Measurements from ENCODE around the gene FRAT2. TPM values are rescaled to one million over a fixed set of nuclear protein-coding genes. Genes with fewer than 3 reads are reported as not detected.

FRAT2 gene
- total and polyA plus RNA-seq, 10 of the 15 experiments (the other 5 are each of a cell fraction or from before 2014, with no cell fraction given), result 0.69 to 5.9 (median 3.8) TPM

DNA sequence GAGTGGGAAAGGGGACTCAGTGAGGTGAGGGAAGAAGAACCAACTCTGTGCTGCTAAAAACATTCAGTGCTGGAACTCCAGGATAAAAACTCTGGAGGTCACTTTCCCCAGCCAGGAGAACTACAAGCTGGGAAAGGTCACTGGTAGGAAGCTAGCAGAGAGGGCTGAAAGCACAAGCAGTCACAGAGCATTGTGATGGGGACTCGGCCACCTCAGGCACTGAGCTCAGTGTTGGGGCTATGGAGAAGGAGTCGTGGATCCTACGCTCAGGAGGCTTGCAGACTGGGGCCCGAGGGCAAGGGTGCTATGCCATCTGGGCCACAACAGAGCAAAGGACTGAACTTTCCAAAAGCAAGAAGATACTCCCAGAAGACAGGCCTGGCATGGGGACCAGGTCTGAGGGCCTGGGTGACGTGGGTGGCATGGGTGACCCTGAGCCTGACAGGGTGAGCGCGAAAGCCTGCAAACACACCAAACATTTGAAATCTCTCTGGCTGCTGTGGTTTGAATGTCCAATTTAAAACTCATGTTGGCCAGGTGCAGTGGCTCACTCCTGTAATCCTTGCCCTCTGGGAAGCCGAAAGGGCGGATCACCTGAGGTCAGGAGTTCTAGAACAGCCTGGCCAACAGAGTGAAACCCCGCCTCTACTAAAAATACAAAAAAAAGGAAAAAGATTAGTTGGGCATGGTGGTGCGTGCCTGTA, 32.3 kb downstream of the FRAT2 start (continued):
- TF ChIP-seq CUX1 (IDR thresholded peaks at IDR 0.05; ENCODE audit: insufficient replicate concordance, low read depth, low read length) (no peak), POLR2A (IDR thresholded peaks at IDR 0.05; ENCODE audit: low read depth, low read length) (no peak), TCF7 (IDR thresholded peaks at IDR 0.05; ENCODE audit: borderline replicate concordance) (no peak)

DNA sequence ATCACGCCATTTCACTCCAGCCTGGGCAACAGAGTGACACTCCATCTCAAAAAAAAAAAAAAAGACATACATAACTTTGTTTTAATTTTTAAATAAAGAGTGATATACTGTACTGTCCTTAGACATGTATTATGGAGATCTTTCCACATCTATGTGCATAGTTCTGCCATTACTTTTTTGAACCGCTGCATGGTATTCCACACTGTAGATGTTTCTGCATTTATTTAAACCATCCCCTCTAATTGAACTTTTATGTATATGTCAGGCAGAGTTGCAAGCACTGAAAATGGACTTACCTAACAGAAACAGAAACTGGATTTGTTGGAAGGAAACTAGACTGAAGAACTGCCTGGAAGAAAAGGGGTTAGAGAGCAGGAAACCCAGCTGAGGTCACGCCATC, 33.5 kb downstream of the FRAT2 start:
- Histone ChIP-seq H3K79me2 (ENCODE audit: control insufficient read depth, insufficient read depth, low read length) (no peaks in the 10 kb centered on the region), H3K36me3 (ENCODE audit: control insufficient read depth in 2 of 2, insufficient read depth in 2 of 2, low read length in 1 of 2) (no peaks in the 10 kb centered on the region), H3K4me1 (ENCODE audit: control insufficient read depth, insufficient read depth, low read length) (no peaks in the 10 kb centered on the region), H3K4me3 (no peak overlapping the region), H3K27me3 (replicated peaks in 1 of 2; ENCODE audit: control insufficient read depth in 2 of 2, insufficient read depth in 2 of 2, low read length in 1 of 2) (no peaks in the 10 kb centered on the region; a peak in 1 of 4 replicates), H3K4me2 (ENCODE audit: control insufficient read depth, insufficient read depth) (no peak overlapping the region), H3K9ac (ENCODE audit: control insufficient read depth, insufficient read depth, low read length) (no peak overlapping the region), H3K27ac (ENCODE audit: control insufficient read depth, insufficient read depth) (no peak overlapping the region), H4K20me1 (ENCODE audit: control insufficient read depth, insufficient read depth) (no peaks in the 10 kb centered on the region), H2AFZ (ENCODE audit: control insufficient read depth, low read depth, low read length) (no peak overlapping the region), H3K9me3 (replicated peaks; ENCODE audit: control insufficient read depth, insufficient read depth, low read length) (no peaks in the 10 kb centered on the region)
- DNase-seq (ENCODE audit: low read depth, low spot score) (no peak), FAIRE-seq (no peak), ATAC-seq (no peak)
- RAD21 ChIA-PET (ENCODE audit: unreplicated experiment), result no interaction called here
- 66% methylated on average over 3 of the region's 3 CpGs for WGBS (ENCODE audit: insufficient coverage, insufficient replicate concordance, low lambda C conversion rate, missing lambda C conversion rate)
- in situ Hi-C loops (cut with MboI) (no loop called here), intact Hi-C loops (cut with micrococcal nuclease; ENCODE audit: unreplicated experiment) (no loop called here)
- TF ChIP-seq BMI1 (IDR thresholded peaks at IDR 0.05; ENCODE audit: borderline replicate concordance), result no peak
- no peak for TF ChIP-seq HDAC6 (IDR thresholded peaks at IDR 0.05; ENCODE audit: unreplicated experiment)
- TF ChIP-seq PML (IDR thresholded peaks at IDR 0.05; ENCODE audit: low read length), result no peak
- no TSS peak for BruUV-seq (replicated peaks)
- CTCF ChIA-PET, result no interaction called here
- POLR2A ChIA-PET, result no interaction called here
- SMC1A ChIA-PET (ENCODE audit: uncharacterized antibody, unreplicated experiment), result no interaction called here
